Thoracic aorta (tissue), 2 donors: ENCODE measurements around the gene KCNJ6. TPM values are rescaled to one million over a fixed set of nuclear protein-coding genes. Genes with fewer than 3 reads are reported as not detected.

Experiments
- ATAC-seq: fragments of 150-250 bp; one replicate; pipeline ENCODE4 v1.8.0; 2017; ENCODE audit warnings: low read depth; ENCODE audit not compliant: insufficient number of reproducible peaks, low FRiP score
- DNase-seq: peaks from one replicate; pipeline ENCODE4 v3.0.0-alpha.2; 2020; ENCODE audit warnings: low spot score
- H3K27ac ChIP-seq, 2 donors: fragments of 200-600 bp; sonication (generic); 1 replicate in 1 of 2; 2 replicates in 1 of 2; pipeline ENCODE4 v1.5.1; 2016; ENCODE audit warnings: mild to moderate bottlenecking in 2 of 2, moderate library complexity in 2 of 2
- H3K27me3 ChIP-seq: fragments of 200-600 bp; sonication (generic); replicated peaks from 2 replicates; pipeline ENCODE4 v1.6.0; 2016; ENCODE audit warnings: mild to moderate bottlenecking; ENCODE audit not compliant: insufficient read depth
- H3K36me3 ChIP-seq: fragments of 200-600 bp; sonication (generic); one replicate; pipeline ENCODE4 v1.5.1; 2016
- H3K4me1 ChIP-seq, 2 donors: fragments of 200-600 bp; sonication (generic); 1 replicate in 1 of 2; 2 replicates in 1 of 2; pipeline versions ENCODE4 v1.5.1 to v1.6.0; 2016; ENCODE audit warnings: low read depth in 2 of 2, mild to moderate bottlenecking in 1 of 2; ENCODE audit not compliant: control insufficient read depth in 1 of 2
- H3K4me3 ChIP-seq: fragments of 200-600 bp; sonication (generic); 2 replicates; pipeline ENCODE4 v1.5.1; 2016; ENCODE audit warnings: mild to moderate bottlenecking
- H3K9me3 ChIP-seq: fragments of 200-600 bp; sonication (generic); 2 replicates; pipeline ENCODE4 v1.5.1; 2016
- total RNA-seq, 2 donors: library from RNA; depleted of rRNA; stranded (reverse); fragments of >200 nt; gene quantifications; one replicate each; pipeline versions ENCODE4 v1.1.0 to v1.2.3, GENCODE V29; 2016
- TF ChIP-seq, protein P1 (sequence below): fragments of 200-600 bp; sonication (generic); IDR thresholded peaks from one replicate; pipeline ENCODE4 v1.5.1; 2019; ENCODE audit warnings: antibody characterized with exemption

Gene KCNJ6
- total RNA-seq, 2 donors from 2014 or later: not detected

DNA sequence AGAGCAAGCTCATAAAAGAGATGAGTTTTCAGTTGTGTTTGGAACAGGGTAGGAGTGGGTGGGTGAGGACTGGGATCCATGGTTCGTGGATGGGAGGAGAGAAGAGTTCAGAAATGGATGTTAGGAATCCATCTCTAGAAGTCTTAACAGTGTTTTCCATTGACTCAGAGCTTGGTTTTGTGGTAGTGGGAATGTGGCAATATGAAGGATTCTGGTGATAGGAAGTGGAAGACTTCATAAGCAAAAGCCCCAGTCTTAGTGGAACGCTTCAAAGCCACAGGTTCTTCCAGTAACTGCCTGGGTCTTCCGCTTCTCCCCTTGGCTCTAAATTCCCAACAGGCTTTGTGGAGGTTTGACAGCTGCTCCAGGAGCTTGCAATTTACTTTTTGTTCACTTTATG lies 167.9 kb downstream of the KCNJ6 start:
- TF ChIP-seq, protein P1, sequence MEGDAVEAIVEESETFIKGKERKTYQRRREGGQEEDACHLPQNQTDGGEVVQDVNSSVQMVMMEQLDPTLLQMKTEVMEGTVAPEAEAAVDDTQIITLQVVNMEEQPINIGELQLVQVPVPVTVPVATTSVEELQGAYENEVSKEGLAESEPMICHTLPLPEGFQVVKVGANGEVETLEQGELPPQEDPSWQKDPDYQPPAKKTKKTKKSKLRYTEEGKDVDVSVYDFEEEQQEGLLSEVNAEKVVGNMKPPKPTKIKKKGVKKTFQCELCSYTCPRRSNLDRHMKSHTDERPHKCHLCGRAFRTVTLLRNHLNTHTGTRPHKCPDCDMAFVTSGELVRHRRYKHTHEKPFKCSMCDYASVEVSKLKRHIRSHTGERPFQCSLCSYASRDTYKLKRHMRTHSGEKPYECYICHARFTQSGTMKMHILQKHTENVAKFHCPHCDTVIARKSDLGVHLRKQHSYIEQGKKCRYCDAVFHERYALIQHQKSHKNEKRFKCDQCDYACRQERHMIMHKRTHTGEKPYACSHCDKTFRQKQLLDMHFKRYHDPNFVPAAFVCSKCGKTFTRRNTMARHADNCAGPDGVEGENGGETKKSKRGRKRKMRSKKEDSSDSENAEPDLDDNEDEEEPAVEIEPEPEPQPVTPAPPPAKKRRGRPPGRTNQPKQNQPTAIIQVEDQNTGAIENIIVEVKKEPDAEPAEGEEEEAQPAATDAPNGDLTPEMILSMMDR: no peak
- ATAC-seq (no peak), DNase-seq (no peak)
- peaks cover 0 to 4% of the 10 kb centered on the region in 2 donors for H3K4me1 ChIP-seq
- H3K9me3 ChIP-seq: no peaks in the 10 kb centered on the region
- H3K27ac ChIP-seq: no peak overlapping the region
- H3K36me3 ChIP-seq: no peaks in the 10 kb centered on the region
- H3K27me3 ChIP-seq: no peaks in the 10 kb centered on the region
- H3K4me3 ChIP-seq: no peak overlapping the region

DNA sequence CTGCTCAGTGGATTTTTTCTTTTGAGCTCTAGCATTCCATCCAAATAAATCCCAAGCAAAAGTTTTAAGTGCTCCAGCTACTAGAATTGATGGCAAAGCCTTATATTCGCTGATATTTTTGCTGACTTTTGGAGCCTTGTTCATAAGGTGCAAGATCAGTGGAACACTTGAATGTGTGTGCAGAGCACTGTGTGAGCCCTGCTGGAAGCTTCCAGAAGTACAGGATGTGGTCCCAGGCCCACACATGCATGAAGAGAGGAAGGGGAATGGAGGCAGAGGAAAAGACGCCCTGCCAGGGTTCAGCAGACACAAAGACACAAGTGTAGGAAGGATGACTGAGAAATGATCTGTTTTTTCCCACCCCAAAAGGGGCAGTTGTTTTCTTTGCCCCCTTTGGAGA lies 169.4 kb downstream of the KCNJ6 start:
- H3K27me3 ChIP-seq: no peaks in the 10 kb centered on the region
- no peak for DNase-seq
- H3K9me3 ChIP-seq: no peaks in the 10 kb centered on the region
- no peak overlapping the region for H3K27ac ChIP-seq
- TF ChIP-seq, protein P1: no peak
- H3K4me3 ChIP-seq: no peak overlapping the region
- peaks cover 0 to 16% of the 10 kb centered on the region in 2 donors for H3K4me1 ChIP-seq
- no peak for ATAC-seq
- no peaks in the 10 kb centered on the region for H3K36me3 ChIP-seq

DNA sequence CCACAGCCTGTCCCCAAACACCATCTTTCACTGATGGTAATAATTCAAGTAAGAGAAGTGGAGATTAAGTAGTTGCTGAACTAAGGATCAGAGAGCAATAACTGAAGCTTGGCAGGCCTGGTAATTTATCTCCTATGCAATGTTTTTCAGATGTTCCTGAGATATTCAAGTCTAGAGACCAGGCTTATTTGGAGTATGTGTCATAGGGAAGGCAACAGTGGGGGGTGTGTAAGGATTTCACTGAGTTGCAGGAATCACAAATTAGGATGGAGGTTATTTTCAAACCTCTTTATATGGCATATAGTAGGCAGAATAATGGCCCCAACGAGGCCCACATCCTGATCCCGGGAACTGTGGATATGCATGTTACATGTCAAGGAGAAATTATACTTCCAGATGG lies 171.7 kb downstream of the KCNJ6 start:
- Histone ChIP-seq H3K36me3 (no peaks in the 10 kb centered on the region), H3K4me3 (no peak overlapping the region), H3K9me3 (no peaks in the 10 kb centered on the region), H3K27ac (no peak overlapping the region), H3K4me1 (peaks cover 0 to 12% of the 10 kb centered on the region in 2 donors), H3K27me3 (no peaks in the 10 kb centered on the region)
- DNase-seq: no peak
- no peak for ATAC-seq
- TF ChIP-seq, protein P1: no peak

DNA sequence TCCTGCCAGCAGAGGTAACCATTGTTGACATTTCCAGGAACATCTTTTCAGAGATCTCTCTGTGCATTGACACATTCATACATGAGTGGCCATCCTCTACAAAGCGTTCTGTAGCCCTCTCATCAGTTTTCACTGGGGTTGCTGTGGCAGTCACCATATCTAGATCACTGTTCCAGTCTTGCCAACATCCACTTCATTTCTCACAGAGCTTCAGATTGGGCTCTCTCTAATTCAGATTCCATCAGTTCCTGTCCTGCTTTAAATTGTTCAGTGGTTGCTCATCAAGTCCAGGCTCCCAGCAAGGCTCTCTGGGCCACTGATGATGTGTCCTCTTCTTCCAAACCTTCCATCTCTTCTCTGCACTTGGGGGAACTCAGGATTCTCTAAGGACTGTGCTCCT lies 173.7 kb downstream of the KCNJ6 start:
- peaks cover 9 to 32% of the 10 kb centered on the region in 2 donors for H3K4me1 ChIP-seq
- no peak overlapping the region for H3K27ac ChIP-seq
- H3K9me3 ChIP-seq: no peaks in the 10 kb centered on the region
- no peaks in the 10 kb centered on the region for H3K36me3 ChIP-seq
- no peak for ATAC-seq
- H3K27me3 ChIP-seq: no peaks in the 10 kb centered on the region
- no peak overlapping the region for H3K4me3 ChIP-seq
- TF ChIP-seq, protein P1: no peak
- no peak for DNase-seq

DNA sequence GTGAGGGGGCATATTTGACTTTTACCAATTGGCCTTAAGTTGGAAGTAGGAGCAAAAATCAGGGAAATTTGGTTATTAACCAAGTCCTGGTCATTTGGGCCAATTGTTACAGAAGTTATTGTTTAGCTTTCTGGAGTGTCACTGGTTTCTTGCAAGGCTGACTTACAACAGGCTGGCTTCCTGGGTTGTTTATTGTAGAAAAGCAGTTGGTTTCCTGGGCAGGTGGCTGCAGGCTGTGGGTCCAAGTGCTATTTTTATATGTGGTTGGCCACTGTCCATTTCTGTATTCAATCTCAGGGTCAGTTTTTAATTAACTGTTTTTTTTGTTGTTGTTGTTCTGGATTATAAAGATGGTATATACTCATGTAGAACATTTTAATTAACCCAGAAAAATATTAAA lies 174.1 kb downstream of the KCNJ6 start:
- DNase-seq: no peak
- Histone ChIP-seq H3K4me3 (no peak overlapping the region), H3K27me3 (no peaks in the 10 kb centered on the region), H3K9me3 (no peaks in the 10 kb centered on the region), H3K4me1 (peaks cover 9 to 35% of the 10 kb centered on the region in 2 donors), H3K36me3 (no peaks in the 10 kb centered on the region), H3K27ac (no peak overlapping the region)
- TF ChIP-seq, protein P1: no peak
- no peak for ATAC-seq
